DOHH2 (cell line): ENCODE results near the gene TARBP1.

ENCODE experiments used
- H3F3A ChIP-seq: fragments of 200-600 bp; sonication (generic), shearing (Covaris generic); 2 replicates; pipeline ENCODE4 v1.6.0; 2016; ENCODE audit warnings: antibody characterized with exemption, mild to moderate bottlenecking; ENCODE audit not compliant: control insufficient read depth, insufficient read depth
- H3K27ac ChIP-seq: fragments of 200-600 bp; sonication (generic); 2 replicates; pipeline ENCODE4 v1.5.1; 2014; ENCODE audit warnings: low read depth, mild to moderate bottlenecking, low read length, moderate library complexity
- H3K27me3 ChIP-seq: fragments of 200-600 bp; sonication (generic); 2 replicates; pipeline ENCODE4 v1.6.1; 2014; ENCODE audit warnings: mild to moderate bottlenecking, low read length, mixed read lengths; ENCODE audit not compliant: control insufficient read depth
- H3K36me3 ChIP-seq: fragments of 200-600 bp; sonication (generic); 2 replicates; pipeline ENCODE4 v1.6.1; 2014; ENCODE audit warnings: mild to moderate bottlenecking, low read length, moderate library complexity, mixed read lengths; ENCODE audit not compliant: control insufficient read depth
- H3K4me1 ChIP-seq: fragments of 200-600 bp; sonication (generic); 2 replicates; pipeline ENCODE4 v1.6.1; 2014; ENCODE audit warnings: mild to moderate bottlenecking, low read length, mixed read lengths; ENCODE audit not compliant: control insufficient read depth
- H3K4me2 ChIP-seq: fragments of 200-600 bp; sonication (generic); 2 replicates; pipeline ENCODE4 v1.6.0; 2014; ENCODE audit warnings: mild to moderate bottlenecking, low read length, moderate library complexity
- H3K4me3 ChIP-seq: fragments of 200-600 bp; sonication (generic); 2 replicates; pipeline ENCODE4 v1.5.1; 2014; ENCODE audit warnings: mild to moderate bottlenecking, low read length, mixed read lengths
- H3K79me2 ChIP-seq: fragments of 200-600 bp; sonication (generic); 2 replicates; pipeline ENCODE4 v1.6.1; 2014; ENCODE audit warnings: mild to moderate bottlenecking, low read length, mixed read lengths; ENCODE audit not compliant: control insufficient read depth
- H3K9me2 ChIP-seq: fragments of 200-600 bp; sonication (generic); replicated peaks from 2 replicates; pipeline ENCODE4 v1.6.1; 2014; ENCODE audit warnings: mild to moderate bottlenecking, low read length, mixed read lengths; ENCODE audit not compliant: control insufficient read depth
- H3K9me3 ChIP-seq: fragments of 200-600 bp; sonication (generic); 2 replicates; pipeline ENCODE4 v1.6.1; 2014; ENCODE audit warnings: antibody characterized with exemption, low read length, mixed read lengths; ENCODE audit not compliant: control insufficient read depth, insufficient read depth
- H4K20me1 ChIP-seq: fragments of 200-600 bp; sonication (generic); 2 replicates; pipeline ENCODE4 v1.6.0; 2014; ENCODE audit warnings: low read depth, mild to moderate bottlenecking, antibody characterized with exemption, low read length, moderate library complexity; ENCODE audit not compliant: control insufficient read depth, insufficient read depth
- CTCF ChIP-seq: fragments of 200-600 bp; sonication (generic); IDR thresholded peaks from one replicate; pipeline ENCODE4 v1.5.1; 2014; ENCODE audit warnings: antibody characterized with exemption, mild to moderate bottlenecking, low read depth, low read length; ENCODE audit not compliant: poor library complexity, severe bottlenecking
- EZH2phosphoT487 ChIP-seq: fragments of 200-600 bp; sonication (generic); IDR thresholded peaks from 2 replicates; pipeline ENCODE4 v1.6.1; 2017; ENCODE audit warnings: borderline replicate concordance, mild to moderate bottlenecking, antibody characterized with exemption, low read length, moderate library complexity, mixed read lengths

Gene TARBP1

GRCh38 chr1:234427950-234428646, 50.9 kb downstream of the TARBP1 start:
- Histone ChIP-seq H3K79me2 (no peaks in the 10 kb centered on the region), H3K27me3 (no peaks in the 10 kb centered on the region), H4K20me1 (no peaks in the 10 kb centered on the region), H3K4me1 (no peaks in the 10 kb centered on the region), H3K4me3 (no peak overlapping the region), H3K9me2 (no peaks in the 10 kb centered on the region), H3F3A (0 out of 2 replicates have a peak, but pooled peaks cover 2% of the 10 kb centered on the region), H3K36me3 (peaks cover 46% of the 10 kb centered on the region), H3K4me2 (no peak overlapping the region), H3K9me3 (no peaks in the 10 kb centered on the region), H3K27ac (no peak overlapping the region)
- no peak for TF ChIP-seq EZH2phosphoT487
- TF ChIP-seq CTCF = no peak

- Histone ChIP-seq H3K9me2 (no peaks in the 10 kb centered on the region), H3K79me2 (no peaks in the 10 kb centered on the region), H3K4me2 (no peak overlapping the region), H3F3A (no peaks in the 10 kb centered on the region), H3K9me3 (no peaks in the 10 kb centered on the region), H3K36me3 (peaks cover 40% of the 10 kb centered on the region), H3K4me3 (no peak overlapping the region), H4K20me1 (no peaks in the 10 kb centered on the region), H3K27me3 (no peaks in the 10 kb centered on the region), H3K4me1 (no peaks in the 10 kb centered on the region), H3K27ac (no peak overlapping the region)
- TF ChIP-seq EZH2phosphoT487 (no peak), CTCF (no peak)
Observed at GRCh38 chr1:234413990-234414389, 65.0 kb downstream of the TARBP1 start.

- TF ChIP-seq CTCF (no peak), EZH2phosphoT487 (no peak)
- H3K9me3 ChIP-seq = no peaks in the 10 kb centered on the region
- H3F3A ChIP-seq = no peaks in the 10 kb centered on the region
- H3K36me3 ChIP-seq = peaks cover 43% of the 10 kb centered on the region
- H3K79me2 ChIP-seq = no peaks in the 10 kb centered on the region
- no peak overlapping the region for H3K4me2 ChIP-seq
- H3K27ac ChIP-seq = no peak overlapping the region
- H3K4me1 ChIP-seq = no peaks in the 10 kb centered on the region
- no peaks in the 10 kb centered on the region for H3K27me3 ChIP-seq
- no peak overlapping the region for H3K4me3 ChIP-seq
- H4K20me1 ChIP-seq = no peaks in the 10 kb centered on the region
- H3K9me2 ChIP-seq = no peaks in the 10 kb centered on the region
Observed at GRCh38 chr1:234413485-234413884, 65.5 kb downstream of the TARBP1 start.
